Psoas muscle (tissue), 8 donors: ENCODE data around the gene NAA16. TPM values are rescaled to one million over a fixed set of nuclear protein-coding genes. Genes with fewer than 3 reads are reported as not detected.

ENCODE experiments used
- ATAC-seq, 4 donors: fragments of 200-7000 bp; cut with Tn5 transposase; one replicate each; pipeline ENCODE4 v1.9.1; 2020; ENCODE audit warnings: moderate library complexity in 3 of 4, mild to moderate bottlenecking in 2 of 4
- DNase-seq, 2 donors: peaks; one replicate each; pipeline ENCODE4 v3.0.0-alpha.2; 2020
- H3K27ac ChIP-seq: fragments of 200-600 bp; one replicate; pipeline ENCODE4 v1.8.0; 2022
- H3K27me3 ChIP-seq, 3 donors: fragments of 200-600 bp in 1 of 3; one replicate each; pipeline versions ENCODE4 v1.6.1 to v1.8.0; 2013 to 2022; ENCODE audit warnings: low read length in 2 of 3, mild to moderate bottlenecking in 2 of 3, moderate library complexity in 1 of 3; ENCODE audit not compliant: insufficient read depth in 3 of 3
- H3K36me3 ChIP-seq, 2 donors: fragments of 200-600 bp in 1 of 2; one replicate each; pipeline versions ENCODE4 v1.6.1 to v1.8.0; 2013 to 2022; ENCODE audit warnings: low read depth in 1 of 2, mild to moderate bottlenecking in 1 of 2, moderate library complexity in 1 of 2; ENCODE audit not compliant: insufficient read depth in 1 of 2
- H3K4me1 ChIP-seq: fragments of 200-600 bp; one replicate; pipeline ENCODE4 v1.8.0; 2022
- H3K4me3 ChIP-seq: fragments of 200-600 bp; one replicate; pipeline ENCODE4 v1.8.0; 2022; ENCODE audit warnings: mild to moderate bottlenecking
- H3K9me3 ChIP-seq: fragments of 200-600 bp; one replicate; pipeline ENCODE4 v1.8.0; 2022
- CTCF ChIP-seq: fragments of 200-600 bp; IDR thresholded peaks from one replicate; pipeline ENCODE4 v1.8.0; 2022; ENCODE audit warnings: antibody characterized with exemption
- WGBS, 3 donors: extraction: QIAGEN DNeasy Blood & Tissue Kit; methylation state at CpG; one replicate each; pipeline versions ENCODE4 v1.1.6 to v1.1.7; 2013; 5-methylcytosine and 5-hydroxymethylcytosine counted together
- intact Hi-C, 2 donors: fragments of 100-400 bp; cut with DNase I; formaldehyde crosslinking; loops; one replicate each; pipeline versions ENCODE4 v1.11.0 to v1.14.2; 2022
- polyA plus RNA-seq, 3 donors: library from polyadenylated mRNA; stranded (reverse); fragments of 200-250 nt; gene quantifications; one replicate each; pipeline ENCODE4 v1.2.3, GENCODE V29; 2013
- total RNA-seq, 4 donors: library from RNA; stranded (reverse); fragmentation: NEBNext Ultra II Directional in 2 of 4; extraction: Animal tissue kit (Norgen Biotek cat#: 25700) in 2 of 4; gene quantifications; one replicate each; pipeline versions ENCODE4 v1.2.1 to v1.2.4, GENCODE V29; 2021 to 2023
- donor health status: healthy with polysubstance abuse.
- donor health status: DM: no; HTN: no; CAD: no; lungs with moderate emphysema.
- donor health status: Bipolar disorder and iron deficiency.
- donor health status: healthy.
- donor health status: DM: yes; HTN: yes; CAD: no.
- donor health status: DM: no; HTN: no; CAD: no.
- donor health status: DM: no; HTN: no; CAD: no.
- donor health status: DM: yes; HTN: yes; CAD: no.

NAA16 gene
- total and polyA plus RNA-seq, 7 donors = 3.5 to 22.3 (median 8.1) TPM

DNA sequence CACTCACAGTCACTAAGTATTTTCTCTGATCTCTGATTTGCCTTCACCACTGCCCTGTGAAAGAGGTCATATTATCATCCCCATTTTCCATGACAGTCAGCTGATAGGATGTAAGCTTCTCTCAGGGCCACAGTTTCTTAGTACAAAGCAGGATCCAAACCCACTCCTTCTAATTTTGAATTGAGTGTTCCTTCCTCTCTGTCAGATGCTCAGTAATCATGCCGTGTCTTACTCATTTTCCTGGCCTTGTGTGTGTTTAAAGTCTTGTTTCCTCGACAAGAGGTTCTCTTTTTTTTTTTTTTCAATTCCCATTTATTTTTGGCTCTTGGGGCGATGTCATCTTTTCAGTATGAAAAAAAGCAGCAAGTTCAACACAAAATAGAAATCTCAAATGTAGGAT lies 72.3 kb downstream of the NAA16 start:
- H3K4me1 ChIP-seq = no peaks in the 10 kb centered on the region
- ATAC-seq (no peak), DNase-seq (no peak)
- no peaks in the 10 kb centered on the region for H3K27me3 ChIP-seq
- no peaks in the 10 kb centered on the region for H3K9me3 ChIP-seq
- no peak for TF ChIP-seq CTCF
- intact Hi-C loops = no loop called here
- WGBS, 3 donors = 52 to 58% (median 57%) methylated on average over 3 of the region's 3 CpGs
- H3K27ac ChIP-seq = no peak overlapping the region
- no peak overlapping the region for H3K4me3 ChIP-seq
- no peaks in the 10 kb centered on the region for H3K36me3 ChIP-seq

DNA sequence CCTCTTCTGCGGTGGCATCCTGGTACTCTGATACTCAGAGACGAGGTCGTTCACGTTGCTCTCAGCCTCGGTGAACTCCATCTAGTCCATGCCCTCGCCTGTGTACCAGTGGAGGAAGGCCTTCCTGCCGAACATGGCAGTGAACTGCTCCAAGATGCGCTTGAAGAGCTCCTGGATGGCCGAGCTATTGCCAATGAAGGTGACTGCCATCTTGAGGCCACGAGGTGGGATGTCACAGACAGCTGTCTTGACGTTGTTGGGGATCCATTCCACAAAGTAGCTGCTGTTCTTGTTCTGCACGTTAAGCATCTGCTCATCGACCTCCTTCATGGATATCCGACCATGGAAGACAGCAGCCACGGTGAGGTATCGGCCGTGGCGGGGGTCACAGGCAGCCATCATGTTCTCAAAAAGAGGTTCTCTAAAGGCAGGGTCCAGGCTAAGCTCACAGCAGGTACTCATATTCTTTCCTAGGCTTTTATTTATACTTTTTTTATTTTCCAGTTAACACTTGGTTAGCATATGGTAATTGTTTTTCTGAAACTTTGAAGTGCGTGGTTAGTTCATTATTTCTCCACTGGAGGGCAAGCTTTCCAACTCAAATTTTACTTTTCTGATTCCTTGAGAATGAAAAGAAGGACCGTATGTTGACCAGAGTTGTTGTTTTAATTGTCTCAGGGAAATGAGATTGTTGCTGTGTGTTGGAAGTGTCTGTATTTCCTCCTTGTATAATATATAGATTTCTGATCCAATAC lies 73.9 kb downstream of the NAA16 start:
- Histone ChIP-seq H3K27ac (no peak overlapping the region), H3K4me3 (no peak overlapping the region), H3K36me3 (no peaks in the 10 kb centered on the region), H3K9me3 (no peaks in the 10 kb centered on the region), H3K27me3 (no peaks in the 10 kb centered on the region), H3K4me1 (no peaks in the 10 kb centered on the region)
- intact Hi-C loops = no loop called here
- WGBS, 3 donors = 85 to 90% (median 87%) methylated on average over 20 of the region's 20 CpGs
- TF ChIP-seq CTCF = no peak
- DNase-seq (no peak), ATAC-seq (no peak)

GRCh38 chr13:41386211-41386610 lies 75.1 kb downstream of the NAA16 start:
- no peaks in the 10 kb centered on the region for H3K9me3 ChIP-seq
- no peak for TF ChIP-seq CTCF
- H3K27me3 ChIP-seq = no peaks in the 10 kb centered on the region
- H3K27ac ChIP-seq = no peak overlapping the region
- no peaks in the 10 kb centered on the region for H3K36me3 ChIP-seq
- H3K4me3 ChIP-seq = no peak overlapping the region
- 81 to 84% (median 83%) methylated on average over 6 of the region's 6 CpGs for WGBS, 3 donors
- DNase-seq = no peak
- H3K4me1 ChIP-seq = no peaks in the 10 kb centered on the region
- ATAC-seq = no peak
- intact Hi-C loops = no loop called here

- Histone ChIP-seq H3K9me3 (no peaks in the 10 kb centered on the region), H3K27me3 (no peaks in the 10 kb centered on the region), H3K4me3 (no peak overlapping the region), H3K4me1 (no peaks in the 10 kb centered on the region), H3K27ac (no peak overlapping the region), H3K36me3 (no peaks in the 10 kb centered on the region)
- DNase-seq = no peak
- ATAC-seq = no peak
- no peak for TF ChIP-seq CTCF
- WGBS, 3 donors = 72 to 79% (median 74%) methylated on average over 3 of the region's 3 CpGs
- intact Hi-C loops = no loop called here
Measured at GRCh38 chr13:41387576-41387975, 76.5 kb downstream of the NAA16 start.
